HCT116 (cell line): ENCODE measurements around the gene ARL5C. TPM values are rescaled to one million over a fixed set of nuclear protein-coding genes. Genes with fewer than 3 reads are reported as not detected.

Experiments used
- ATAC-seq: fragments of 200-7000 bp; cut with Tn5 transposase; 2 replicates; pipeline ENCODE4 v1.9.1; 2020; ENCODE audit warnings: mild to moderate bottlenecking, moderate library complexity
- BruUV-seq: library from RNA; stranded (reverse); fragments of 400-500 nt; replicated peaks from 2 replicates; lab custom pipeline; 2021; lab: Mats Ljungman, UMichigan
- CTCF ChIA-PET: fragments of 300-600 bp; sonication (Branson Sonifier 250); formaldehyde crosslinking; loops from one replicate; lab custom pipeline; 2021; ENCODE audit warnings: antibody characterized with exemption; lab: Charles Lee
- POLR2A ChIA-PET: fragments of 300-600, 350-600 bp; sonication (Branson Sonifier 250); formaldehyde crosslinking; loops from one replicate; lab custom pipeline; 2021; ENCODE audit warnings: antibody characterized with exemption; lab: Charles Lee
- RAD21 ChIA-PET, 2 experiments: fragments of 300-600 bp; sonication (Branson Sonifier 250); formaldehyde crosslinking; loops; one replicate each; lab custom pipeline; 2023; ENCODE audit warnings: low total read pairs in 2 of 2; ENCODE audit not compliant: uncharacterized antibody in 2 of 2, unreplicated experiment in 2 of 2, low non-redundant PET in 1 of 2; lab: Charles Lee
- DNase-seq: peaks from one replicate; pipeline ENCODE4 v3.0.0-alpha.2; 2010; ENCODE audit warnings: low read depth, low spot score
- H2AFZ ChIP-seq: fragments of 200-600 bp; shearing (Covaris generic), sonication (generic); 2 replicates; pipeline ENCODE4 v1.6.1; 2017; ENCODE audit warnings: low read depth, mixed run types, mixed read lengths, antibody characterized with exemption, low read length; ENCODE audit not compliant: poor library complexity, severe bottlenecking
- H3K27ac ChIP-seq: 2 replicates; pipeline ENCODE4 v1.5.1; 2012; ENCODE audit warnings: low read depth, low read length
- H3K27me3 ChIP-seq: fragments of 200-600 bp; sonication (generic); 2 replicates; pipeline ENCODE4 v1.6.1; 2016; ENCODE audit warnings: mixed run types, low read length, mixed read lengths; ENCODE audit not compliant: insufficient read depth
- H3K36me3 ChIP-seq, 2 experiments: fragments of 200-500 bp in 1 of 2; fragments of 200-600 bp in 1 of 2; sonication (Bioruptor generic) in 1 of 2; sonication (generic) in 1 of 2; 2 replicates each; pipeline versions ENCODE4 v1.5.1 to v1.6.1; 2014 to 2016; ENCODE audit warnings: low read length in 2 of 2, inconsistent platforms in 1 of 2, mixed read lengths in 1 of 2, mixed run types in 1 of 2; ENCODE audit not compliant: insufficient read depth in 2 of 2, control insufficient read depth in 1 of 2
- H3K4me1 ChIP-seq, 2 experiments: fragments of 200-600 bp in 1 of 2; sonication (generic) in 1 of 2; 2 replicates each; pipeline versions ENCODE4 v1.5.1 to v1.6.1; 2012 to 2017; ENCODE audit warnings: low read length in 2 of 2, inconsistent platforms in 1 of 2, mild to moderate bottlenecking in 1 of 2, mixed read lengths in 1 of 2, mixed run types in 1 of 2, moderate library complexity in 1 of 2; ENCODE audit not compliant: insufficient read depth in 2 of 2, control insufficient read depth in 1 of 2
- H3K4me2 ChIP-seq: fragments of 200-600 bp; sonication (generic); 2 replicates; pipeline ENCODE4 v1.6.1; 2017; ENCODE audit warnings: mixed run types, low read length, mixed read lengths
- H3K4me3 ChIP-seq, 2 experiments: fragments of 200-600 bp in 1 of 2; sonication (generic) in 1 of 2; replicated peaks in 1 of 2; 2 replicates each; pipeline ENCODE4 v1.5.1; 2011 to 2016; ENCODE audit warnings: low read length in 2 of 2, control low read depth in 1 of 2, low read depth in 1 of 2, mild to moderate bottlenecking in 1 of 2, mixed read lengths in 1 of 2, mixed run types in 1 of 2
- H3K79me2 ChIP-seq: fragments of 200-600 bp; sonication (generic); 2 replicates; pipeline ENCODE4 v1.6.1; 2017; ENCODE audit warnings: mild to moderate bottlenecking, mixed run types, low read length, moderate library complexity, mixed read lengths; ENCODE audit not compliant: insufficient read depth
- H3K9ac ChIP-seq: fragments of 200-600 bp; sonication (generic); 2 replicates; pipeline ENCODE4 v1.6.1; 2016; ENCODE audit warnings: low read length, mixed read lengths
- H3K9me2 ChIP-seq: fragments of 200-600 bp; sonication (generic), shearing (Covaris generic); 2 replicates; pipeline ENCODE4 v1.6.1; 2017; ENCODE audit warnings: mixed run types, mild to moderate bottlenecking, moderate library complexity; ENCODE audit not compliant: insufficient read depth
- H3K9me3 ChIP-seq, 2 experiments: fragments of 200-500 bp in 1 of 2; fragments of 200-600 bp in 1 of 2; sonication (Bioruptor generic) in 1 of 2; sonication (generic) in 1 of 2; 2 replicates each; pipeline ENCODE4 v1.6.1; 2014 to 2017; ENCODE audit warnings: low read length in 2 of 2, mixed read lengths in 2 of 2, inconsistent platforms in 1 of 2, low read depth in 1 of 2, mild to moderate bottlenecking in 1 of 2, mixed run types in 1 of 2, moderate library complexity in 1 of 2; ENCODE audit not compliant: control insufficient read depth in 1 of 2, insufficient read depth in 1 of 2
- H4K20me1 ChIP-seq: fragments of 200-600 bp; sonication (generic), shearing (Covaris generic); 2 replicates; pipeline ENCODE4 v1.6.1; 2017; ENCODE audit warnings: mixed run types, mild to moderate bottlenecking, moderate library complexity; ENCODE audit not compliant: insufficient read depth
- EZH2 ChIP-seq: fragments of 200-600 bp; sonication (generic); IDR thresholded peaks from 2 replicates; pipeline ENCODE4 v1.6.1; 2017; ENCODE audit warnings: antibody characterized with exemption, mixed run types
- POLR2AphosphoS5 ChIP-seq: IDR thresholded peaks from 2 replicates; pipeline ENCODE4 v1.6.1; 2011; ENCODE audit warnings: mild to moderate bottlenecking, low read depth, low read length, moderate library complexity
- SRF ChIP-seq: IDR thresholded peaks from 2 replicates; pipeline ENCODE4 v1.6.1; 2012; ENCODE audit warnings: low read depth
- TCF7L2 ChIP-seq: IDR thresholded peaks from 2 replicates; pipeline ENCODE4 v1.7.0; 2011; ENCODE audit warnings: borderline replicate concordance, inconsistent platforms; ENCODE audit not compliant: insufficient read depth, insufficient read length; ENCODE audit errors: extremely low read depth
- ZFX ChIP-seq: fragments of 450-650 bp; IDR thresholded peaks from 2 replicates; pipeline ENCODE4 v1.6.1; 2017
- intact Hi-C: fragments of 100-400 bp; cut with micrococcal nuclease; formaldehyde crosslinking; loops from 2 replicates; pipeline ENCODE4 v1.10.0; 2022
- total RNA-seq: library from RNA; stranded (reverse); gene quantifications from one replicate; pipeline ENCODE4 v1.2.1, GENCODE V29; 2021; ENCODE audit not compliant: unreplicated experiment
- TF ChIP-seq, protein P1 (sequence below): IDR thresholded peaks from 2 replicates; pipeline ENCODE4 v1.6.1; 2012; ENCODE audit warnings: low read depth

The ARL5C gene
- total RNA-seq, 1 experiment from 2014 or later: not detected

DNA sequence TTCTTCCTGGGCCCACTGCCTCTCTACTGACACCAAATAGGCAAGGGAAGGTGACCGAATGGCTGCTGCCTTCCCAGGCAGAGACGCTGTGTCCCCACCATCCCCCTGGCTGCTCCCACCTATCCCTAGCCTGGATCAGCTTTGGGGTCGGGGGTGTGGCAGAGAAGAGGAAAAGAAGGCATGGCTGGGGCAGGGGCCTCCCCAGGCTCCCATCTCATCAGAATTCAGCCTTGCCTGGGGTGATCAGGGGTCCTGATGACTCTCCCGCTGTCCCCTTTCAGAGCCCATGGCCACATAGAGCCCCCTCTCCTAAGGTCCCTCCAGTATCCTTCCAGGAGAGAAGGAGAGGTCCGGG, 15.2 kb downstream of the ARL5C start:
- BruUV-seq: no TSS peak
- Histone ChIP-seq H3K9me3 (no peaks in the 10 kb centered on the region), H3K9ac (no peak overlapping the region), H3K36me3 (no peaks in the 10 kb centered on the region), H3K4me1 (peaks cover 11 to 23% of the 10 kb centered on the region in 2 experiments), H2AFZ (no peak overlapping the region), H4K20me1 (no peaks in the 10 kb centered on the region), H3K9me2 (no peaks in the 10 kb centered on the region), H3K79me2 (no peaks in the 10 kb centered on the region), H3K4me3 (no peak overlapping the region), H3K27me3 (no peaks in the 10 kb centered on the region), H3K27ac (no peak overlapping the region), H3K4me2 (no peak overlapping the region)
- TF ChIP-seq EZH2: no peak
- TF ChIP-seq SRF: no peak
- no peak for TF ChIP-seq POLR2AphosphoS5
- TF ChIP-seq, protein P1, sequence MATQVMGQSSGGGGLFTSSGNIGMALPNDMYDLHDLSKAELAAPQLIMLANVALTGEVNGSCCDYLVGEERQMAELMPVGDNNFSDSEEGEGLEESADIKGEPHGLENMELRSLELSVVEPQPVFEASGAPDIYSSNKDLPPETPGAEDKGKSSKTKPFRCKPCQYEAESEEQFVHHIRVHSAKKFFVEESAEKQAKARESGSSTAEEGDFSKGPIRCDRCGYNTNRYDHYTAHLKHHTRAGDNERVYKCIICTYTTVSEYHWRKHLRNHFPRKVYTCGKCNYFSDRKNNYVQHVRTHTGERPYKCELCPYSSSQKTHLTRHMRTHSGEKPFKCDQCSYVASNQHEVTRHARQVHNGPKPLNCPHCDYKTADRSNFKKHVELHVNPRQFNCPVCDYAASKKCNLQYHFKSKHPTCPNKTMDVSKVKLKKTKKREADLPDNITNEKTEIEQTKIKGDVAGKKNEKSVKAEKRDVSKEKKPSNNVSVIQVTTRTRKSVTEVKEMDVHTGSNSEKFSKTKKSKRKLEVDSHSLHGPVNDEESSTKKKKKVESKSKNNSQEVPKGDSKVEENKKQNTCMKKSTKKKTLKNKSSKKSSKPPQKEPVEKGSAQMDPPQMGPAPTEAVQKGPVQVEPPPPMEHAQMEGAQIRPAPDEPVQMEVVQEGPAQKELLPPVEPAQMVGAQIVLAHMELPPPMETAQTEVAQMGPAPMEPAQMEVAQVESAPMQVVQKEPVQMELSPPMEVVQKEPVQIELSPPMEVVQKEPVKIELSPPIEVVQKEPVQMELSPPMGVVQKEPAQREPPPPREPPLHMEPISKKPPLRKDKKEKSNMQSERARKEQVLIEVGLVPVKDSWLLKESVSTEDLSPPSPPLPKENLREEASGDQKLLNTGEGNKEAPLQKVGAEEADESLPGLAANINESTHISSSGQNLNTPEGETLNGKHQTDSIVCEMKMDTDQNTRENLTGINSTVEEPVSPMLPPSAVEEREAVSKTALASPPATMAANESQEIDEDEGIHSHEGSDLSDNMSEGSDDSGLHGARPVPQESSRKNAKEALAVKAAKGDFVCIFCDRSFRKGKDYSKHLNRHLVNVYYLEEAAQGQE: no peak
- no peak for TF ChIP-seq TCF7L2
- TF ChIP-seq ZFX: no peak
- ATAC-seq (no peak), DNase-seq (no peak)
- intact Hi-C loops: loop anchor here (10.0 kb wide), 1 partner anchor 416 kb away; the partner anchor contains the start of gene CISD3
- RAD21 ChIA-PET: no interaction called here
- CTCF ChIA-PET: interaction anchor here (5.5 kb wide), 1 partner anchor 168 kb away, joined by 28 read pairs; no protein-coding TSS in a partner anchor
- POLR2A ChIA-PET: no interaction called here
